ENCODE measurements around the gene WDR17.
A peak's percentile ranks its signal among the peaks of the same experiment; 100 is the strongest.

WDR17 gene

DNA sequence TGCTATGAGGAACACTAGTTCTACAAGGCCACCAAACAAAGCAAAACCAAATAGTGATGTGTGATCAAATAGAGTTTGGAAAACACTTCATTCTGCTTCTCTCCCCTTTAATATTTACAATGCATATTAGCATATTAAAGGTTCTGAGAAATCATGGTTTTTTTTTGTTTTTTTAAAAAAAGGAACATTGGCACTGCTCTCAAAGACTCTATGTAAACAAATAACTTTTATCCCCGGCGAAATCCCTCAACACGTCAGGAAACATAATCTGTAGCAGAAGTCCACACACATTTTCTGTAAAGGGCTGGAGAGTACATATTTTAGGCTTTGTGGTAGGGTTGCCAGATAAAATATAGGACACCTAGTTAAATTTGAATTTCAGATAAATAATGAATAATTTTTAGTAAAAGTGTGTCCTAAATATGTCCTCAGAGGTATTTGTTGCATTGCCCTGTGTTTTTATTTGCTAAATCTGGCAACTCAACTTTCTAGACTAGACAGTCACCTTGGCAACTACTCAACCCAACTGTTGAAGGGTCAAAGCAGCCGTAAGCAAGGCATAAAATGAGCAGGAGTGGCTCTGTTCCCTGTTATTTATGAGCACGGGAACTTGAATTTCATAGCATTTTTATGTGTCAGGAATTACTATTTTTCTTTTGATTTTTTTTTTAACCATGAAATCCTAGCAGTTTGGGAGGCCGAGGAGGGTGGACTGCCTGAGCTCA is 121.2 kb downstream of the WDR17 start:
- no peak overlapping the region for H3K4me2 ChIP-seq (ENCODE audit: low read length)
- no peaks in the 10 kb centered on the region for H3K36me3 ChIP-seq (ENCODE audit: control insufficient read depth, low read length)
- H3F3A ChIP-seq (ENCODE audit: control insufficient read depth, insufficient read depth): no peaks in the 10 kb centered on the region
- H3K4me1 ChIP-seq (ENCODE audit: control insufficient read depth, low read length): peaks cover 14% of the 10 kb centered on the region
- H3K79me2 ChIP-seq (ENCODE audit: control insufficient read depth, low read length): no peaks in the 10 kb centered on the region
- no peaks in the 10 kb centered on the region for H3K9me3 ChIP-seq (ENCODE audit: control insufficient read depth, insufficient read depth, low read length)
- H3K27me3 ChIP-seq (ENCODE audit: control insufficient read depth, low read length): no peaks in the 10 kb centered on the region
- H3K9me2 ChIP-seq (replicated peaks; ENCODE audit: control insufficient read depth, low read length): no peaks in the 10 kb centered on the region
- no peaks in the 10 kb centered on the region for H4K20me1 ChIP-seq (ENCODE audit: control insufficient read depth, insufficient read depth, low read depth, low read length)
- no peak for TF ChIP-seq EZH2phosphoT487 (IDR thresholded peaks at IDR 0.05; ENCODE audit: borderline replicate concordance, low read length)
- TF ChIP-seq, protein P1, sequence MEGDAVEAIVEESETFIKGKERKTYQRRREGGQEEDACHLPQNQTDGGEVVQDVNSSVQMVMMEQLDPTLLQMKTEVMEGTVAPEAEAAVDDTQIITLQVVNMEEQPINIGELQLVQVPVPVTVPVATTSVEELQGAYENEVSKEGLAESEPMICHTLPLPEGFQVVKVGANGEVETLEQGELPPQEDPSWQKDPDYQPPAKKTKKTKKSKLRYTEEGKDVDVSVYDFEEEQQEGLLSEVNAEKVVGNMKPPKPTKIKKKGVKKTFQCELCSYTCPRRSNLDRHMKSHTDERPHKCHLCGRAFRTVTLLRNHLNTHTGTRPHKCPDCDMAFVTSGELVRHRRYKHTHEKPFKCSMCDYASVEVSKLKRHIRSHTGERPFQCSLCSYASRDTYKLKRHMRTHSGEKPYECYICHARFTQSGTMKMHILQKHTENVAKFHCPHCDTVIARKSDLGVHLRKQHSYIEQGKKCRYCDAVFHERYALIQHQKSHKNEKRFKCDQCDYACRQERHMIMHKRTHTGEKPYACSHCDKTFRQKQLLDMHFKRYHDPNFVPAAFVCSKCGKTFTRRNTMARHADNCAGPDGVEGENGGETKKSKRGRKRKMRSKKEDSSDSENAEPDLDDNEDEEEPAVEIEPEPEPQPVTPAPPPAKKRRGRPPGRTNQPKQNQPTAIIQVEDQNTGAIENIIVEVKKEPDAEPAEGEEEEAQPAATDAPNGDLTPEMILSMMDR (IDR thresholded peaks at IDR 0.05; ENCODE audit: low read depth, low read length, poor library complexity, severe bottlenecking): no peak
- H3K27ac ChIP-seq (ENCODE audit: low read depth, low read length): no peak overlapping the region
- H3K4me3 ChIP-seq (ENCODE audit: low read length): no peak overlapping the region

- H3K36me3 ChIP-seq (ENCODE audit: control insufficient read depth, low read length): no peaks in the 10 kb centered on the region
- H3K4me2 ChIP-seq (ENCODE audit: low read length): no peak overlapping the region
- no peaks in the 10 kb centered on the region for H3F3A ChIP-seq (ENCODE audit: control insufficient read depth, insufficient read depth)
- peaks cover 14% of the 10 kb centered on the region for H3K4me1 ChIP-seq (ENCODE audit: control insufficient read depth, low read length)
- no peaks in the 10 kb centered on the region for H3K9me3 ChIP-seq (ENCODE audit: control insufficient read depth, insufficient read depth, low read length)
- no peak for TF ChIP-seq EZH2phosphoT487 (IDR thresholded peaks at IDR 0.05; ENCODE audit: borderline replicate concordance, low read length)
- TF ChIP-seq, protein P1 (IDR thresholded peaks at IDR 0.05; ENCODE audit: low read depth, low read length, poor library complexity, severe bottlenecking): no peak
- no peaks in the 10 kb centered on the region for H3K9me2 ChIP-seq (replicated peaks; ENCODE audit: control insufficient read depth, low read length)
- H3K27ac ChIP-seq (ENCODE audit: low read depth, low read length): no peak overlapping the region
- H3K27me3 ChIP-seq (ENCODE audit: control insufficient read depth, low read length): no peaks in the 10 kb centered on the region
- no peaks in the 10 kb centered on the region for H3K79me2 ChIP-seq (ENCODE audit: control insufficient read depth, low read length)
- no peaks in the 10 kb centered on the region for H4K20me1 ChIP-seq (ENCODE audit: control insufficient read depth, insufficient read depth, low read depth, low read length)
- no peak overlapping the region for H3K4me3 ChIP-seq (ENCODE audit: low read length)
Observed at GRCh38 chr4:176187624-176188023, 122.0 kb downstream of the WDR17 start.

- peak overlapping the region; percentile 15 for H3K4me3 ChIP-seq (ENCODE audit: low read length)
- no peaks in the 10 kb centered on the region for H3K36me3 ChIP-seq (ENCODE audit: control insufficient read depth, low read length)
- no peaks in the 10 kb centered on the region for H3K9me3 ChIP-seq (ENCODE audit: control insufficient read depth, insufficient read depth, low read length)
- H3F3A ChIP-seq (ENCODE audit: control insufficient read depth, insufficient read depth): no peaks in the 10 kb centered on the region
- H3K27ac ChIP-seq (ENCODE audit: low read depth, low read length): no peak overlapping the region
- H3K9me2 ChIP-seq (replicated peaks; ENCODE audit: control insufficient read depth, low read length): no peaks in the 10 kb centered on the region
- peak overlapping the region; percentile 49 for H3K4me2 ChIP-seq (ENCODE audit: low read length)
- H3K4me1 ChIP-seq (ENCODE audit: control insufficient read depth, low read length): peaks cover 17% of the 10 kb centered on the region
- H4K20me1 ChIP-seq (ENCODE audit: control insufficient read depth, insufficient read depth, low read depth, low read length): no peaks in the 10 kb centered on the region
- H3K27me3 ChIP-seq (ENCODE audit: control insufficient read depth, low read length): no peaks in the 10 kb centered on the region
- no peak for TF ChIP-seq EZH2phosphoT487 (IDR thresholded peaks at IDR 0.05; ENCODE audit: borderline replicate concordance, low read length)
- TF ChIP-seq, protein P1 (IDR thresholded peaks at IDR 0.05; ENCODE audit: low read depth, low read length, poor library complexity, severe bottlenecking): no peak
- H3K79me2 ChIP-seq (ENCODE audit: control insufficient read depth, low read length): no peaks in the 10 kb centered on the region
Observed at GRCh38 chr4:176188654-176189053, 123.0 kb downstream of the WDR17 start.

Measured in DOHH2 (cell line).